Measurements from ENCODE around the gene CDADC1.
"Not testable (repeated sequence)": the region's sequence is repeated elsewhere in the genome, so short reads cannot be mapped to it uniquely, and the experiment has no call there.

Gene CDADC1

DNA sequence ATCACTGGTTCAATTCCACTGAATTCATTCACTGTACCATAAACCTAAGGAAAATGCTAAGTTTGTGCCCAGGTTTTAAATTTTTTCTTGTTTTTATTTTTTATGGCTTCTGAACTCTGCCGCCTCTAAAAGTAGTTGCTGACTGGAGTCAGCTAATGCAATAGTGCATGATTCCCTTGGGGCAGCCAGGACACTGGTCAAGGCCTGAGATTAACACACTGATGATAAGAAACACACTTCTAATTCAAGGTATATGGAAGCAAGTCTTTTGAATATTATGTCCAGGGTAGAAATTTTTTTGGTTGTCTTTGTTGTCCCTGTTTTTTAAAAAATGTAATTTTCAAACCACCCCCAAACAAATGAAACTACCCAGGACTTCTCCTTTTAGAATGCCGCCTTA, 72.2 kb downstream of the CDADC1 start:
- DNase-seq, result no peak

- no peak for DNase-seq
These were observed 73.2 kb downstream of the CDADC1 start for GRCh38 chr13:49320975-49321374.

DNA sequence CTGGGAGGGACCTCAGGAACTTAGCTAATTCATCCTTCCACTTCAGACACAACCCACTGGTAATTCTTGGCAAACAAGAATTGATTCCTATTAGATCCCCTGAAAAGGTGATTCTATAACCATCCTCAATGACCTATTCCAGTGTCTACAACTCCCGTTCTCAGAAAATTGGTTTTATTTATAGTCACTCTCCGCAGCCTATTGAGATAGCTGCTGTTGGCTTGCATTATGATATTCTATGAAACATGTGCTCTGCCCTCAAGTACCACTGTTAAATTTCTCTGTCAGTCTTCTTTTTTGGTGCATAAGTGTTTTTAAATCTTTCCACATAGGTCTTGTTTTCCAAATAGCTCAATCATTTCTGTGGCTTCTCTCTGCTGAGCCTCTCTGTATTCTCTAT, 75.0 kb downstream of the CDADC1 start:
- DNase-seq, result no peak

GRCh38 chr13:49323344-49323743, 75.6 kb downstream of the CDADC1 start:
- no peak for DNase-seq

- no peak for DNase-seq
These were observed 78.6 kb downstream of the CDADC1 start for GRCh38 chr13:49326222-49326917.

- not testable (repeated sequence) for DNase-seq
These were observed 79.4 kb downstream of the CDADC1 start for GRCh38 chr13:49327145-49327544.

DNA sequence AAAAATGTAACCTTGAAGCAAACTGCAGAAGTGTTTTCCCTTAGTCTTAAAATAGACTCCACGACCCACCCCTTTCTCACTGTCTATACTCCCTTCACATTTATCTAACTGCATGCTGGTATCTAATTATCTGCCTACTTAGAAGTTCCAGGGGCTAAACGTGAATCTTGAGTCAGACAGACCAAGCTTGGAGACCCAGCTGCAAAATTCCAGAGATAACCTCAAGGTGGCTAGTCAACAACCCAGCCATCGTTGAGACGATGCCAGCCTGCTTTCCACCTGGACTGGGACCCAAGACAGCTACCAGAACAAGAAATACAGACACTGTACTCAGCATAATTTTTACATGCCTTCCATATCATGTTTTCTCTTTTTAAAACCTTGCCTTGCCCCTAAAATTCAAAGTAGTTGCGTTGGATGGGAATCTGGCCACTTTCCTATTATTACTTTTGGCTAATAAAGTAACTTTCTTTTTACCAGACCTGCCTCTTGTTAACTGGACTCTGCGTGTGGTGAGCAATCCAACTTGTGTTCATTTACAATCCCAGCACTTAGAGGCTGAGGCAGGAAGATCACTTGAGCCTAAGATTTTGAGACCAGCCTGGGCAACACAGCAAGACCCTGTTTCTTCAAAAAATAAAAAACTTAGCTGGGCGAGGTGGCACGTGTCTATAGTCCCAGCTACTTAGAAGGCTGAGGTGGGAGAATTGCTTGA, 82.3 kb downstream of the CDADC1 start:
- DNase-seq, result no peak

- no peak for DNase-seq
These were observed 82.8 kb downstream of the CDADC1 start for GRCh38 chr13:49330546-49330864.

- no peak for DNase-seq
These were observed 88.9 kb downstream of the CDADC1 start for GRCh38 chr13:49336655-49337054.

DNA sequence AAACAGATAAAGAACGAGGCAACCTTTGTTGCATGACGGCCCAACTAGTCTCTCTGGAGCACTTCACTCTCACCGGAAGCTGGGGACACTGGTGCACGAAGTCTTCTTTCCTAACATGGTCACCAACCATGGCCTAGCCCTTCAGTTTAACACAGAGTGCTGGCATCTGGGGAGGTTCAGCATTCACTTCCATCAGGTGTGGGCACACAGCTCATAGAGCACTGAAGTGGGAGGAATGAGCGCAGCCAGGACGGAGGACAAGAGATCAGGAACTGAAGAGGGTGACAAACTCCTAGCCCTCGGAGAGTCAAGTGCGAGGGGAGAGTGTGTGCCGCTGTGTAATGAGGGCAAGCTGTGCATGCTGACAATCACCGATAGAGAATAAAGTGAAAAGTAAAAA, 92.4 kb downstream of the CDADC1 start:
- DNase-seq, result no peak

DNA sequence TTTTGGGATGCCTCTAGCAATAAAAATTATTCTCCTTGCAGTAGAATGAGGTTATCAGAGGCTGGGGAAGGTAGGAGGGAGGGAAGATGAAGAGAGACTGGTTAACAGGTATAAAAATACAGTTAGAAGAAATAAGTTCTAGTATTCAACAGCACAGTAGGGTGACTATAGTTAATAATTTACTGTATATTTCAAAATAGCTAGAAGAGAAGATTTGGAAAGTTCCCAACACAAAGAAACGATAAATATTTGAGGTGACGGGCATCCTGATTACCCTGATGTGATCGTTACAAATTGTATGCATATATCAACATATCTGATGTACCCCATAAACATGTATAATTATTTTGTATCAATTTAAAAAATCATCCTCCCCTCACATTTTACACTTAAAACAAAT, 93.8 kb downstream of the CDADC1 start:
- DNase-seq, result no peak

- DNase-seq, result no peak
These were observed 94.2 kb downstream of the CDADC1 start for GRCh38 chr13:49341941-49342340.

- no peak for DNase-seq
These were observed 94.7 kb downstream of the CDADC1 start for GRCh38 chr13:49342454-49342853.
